HEK293 (cell line): Measurements from ENCODE around the gene AQR.

Experiments used
- CTCF ChIA-PET: fragments of 350-600 bp; formaldehyde crosslinking; extraction: SDS; loops from one replicate; lab custom pipeline; 2021; ENCODE audit warnings: antibody characterized with exemption; lab: Yijun Ruan, JAX
- POLR2A ChIA-PET: fragments of 300-600 bp; formaldehyde crosslinking; extraction: SDS; loops from one replicate; lab custom pipeline; 2020; ENCODE audit warnings: antibody characterized with exemption, inconsistent platforms; lab: Yijun Ruan, JAX
- H3K27ac ChIP-seq: fragments of 200-500 bp; sonication (Bioruptor generic); 2 replicates; pipeline ENCODE4 v1.5.1; 2014; ENCODE audit warnings: low read depth, low read length, control low read depth, inconsistent platforms; ENCODE audit errors: extremely low read depth
- H3K36me3 ChIP-seq, 2 experiments: fragments of 200-500 bp in 1 of 2; sonication (Bioruptor generic) in 1 of 2; 1 replicate in 1 of 2; 2 replicates in 1 of 2; pipeline ENCODE4 v1.5.1; 2014 to 2017; ENCODE audit warnings: inconsistent platforms in 2 of 2, low read length in 2 of 2; ENCODE audit not compliant: control insufficient read depth in 2 of 2, insufficient read depth in 1 of 2
- H3K4me1 ChIP-seq: fragments of 200-500 bp; sonication (Bioruptor generic); 2 replicates; pipeline ENCODE4 v1.5.1; 2014; ENCODE audit warnings: mild to moderate bottlenecking, low read length, inconsistent platforms; ENCODE audit not compliant: control insufficient read depth, insufficient read depth
- H3K4me3 ChIP-seq: 2 replicates; pipeline ENCODE4 v1.5.1; 2011; ENCODE audit warnings: low read depth, mild to moderate bottlenecking, control low read depth, low read length, moderate library complexity
- H3K9me3 ChIP-seq: fragments of 200-500 bp; sonication (Bioruptor generic); 2 replicates; pipeline ENCODE4 v1.5.1; 2014; ENCODE audit warnings: low read depth, low read length, inconsistent platforms; ENCODE audit not compliant: control insufficient read depth, insufficient read depth
- PRDM4 ChIP-seq: fragments of 450-650 bp; formaldehyde crosslinking; IDR thresholded peaks from 2 replicates; pipeline ENCODE4 v1.5.1; 2017; ENCODE audit warnings: missing biosample characterization, missing genetic modification characterization
- RBAK ChIP-seq: fragments of 450-650 bp; formaldehyde crosslinking; IDR thresholded peaks from 2 replicates; pipeline ENCODE4 v1.5.1; 2016; ENCODE audit warnings: missing biosample characterization, missing genetic modification characterization
- REPIN1 ChIP-seq: fragments of 450-650 bp; formaldehyde crosslinking; IDR thresholded peaks from 2 replicates; pipeline ENCODE4 v1.5.1; 2017; ENCODE audit warnings: missing biosample characterization, missing genetic modification characterization, low read depth
- SETDB1 ChIP-seq: IDR thresholded peaks from one replicate; pipeline ENCODE4 v1.6.1; 2017; ENCODE audit warnings: mild to moderate bottlenecking, low read length, moderate library complexity, mixed read lengths; ENCODE audit not compliant: insufficient read length
- ZBTB11 ChIP-seq: fragments of 450-650 bp; formaldehyde crosslinking; conservative IDR thresholded peaks from 2 replicates; pipeline ENCODE4 v1.5.1; 2016; ENCODE audit warnings: low read depth, missing biosample characterization, missing genetic modification characterization
- ZBTB6 ChIP-seq: fragments of 450-650 bp; formaldehyde crosslinking; IDR thresholded peaks from 2 replicates; pipeline ENCODE4 v1.5.1; 2017; ENCODE audit warnings: missing biosample characterization, missing genetic modification characterization
- ZBTB7A ChIP-seq: fragments of 450-650 bp; formaldehyde crosslinking; IDR thresholded peaks from 2 replicates; pipeline ENCODE4 v1.5.1; 2016; ENCODE audit warnings: low read depth, missing biosample characterization, missing genetic modification characterization
- ZNF140 ChIP-seq: fragments of 450-650 bp; formaldehyde crosslinking; IDR thresholded peaks from 2 replicates; pipeline ENCODE4 v1.5.1; 2016; ENCODE audit warnings: missing biosample characterization, missing genetic modification characterization
- ZNF148 ChIP-seq: fragments of 450-650 bp; formaldehyde crosslinking; IDR thresholded peaks from 2 replicates; pipeline ENCODE4 v1.5.0; 2017; ENCODE audit warnings: missing biosample characterization, missing genetic modification characterization, borderline replicate concordance
- ZNF37A ChIP-seq: fragments of 450-650 bp; IDR thresholded peaks from 2 replicates; pipeline ENCODE4 v1.5.1; 2018; ENCODE audit warnings: missing biosample characterization, missing genetic modification characterization
- ZNF48 ChIP-seq: fragments of 450-650 bp; formaldehyde crosslinking; IDR thresholded peaks from 2 replicates; pipeline ENCODE4 v1.5.1; 2016; ENCODE audit warnings: missing biosample characterization, missing genetic modification characterization
- ZNF639 ChIP-seq: fragments of 450-650 bp; formaldehyde crosslinking; IDR thresholded peaks from 2 replicates; pipeline ENCODE4 v1.5.1; 2016; ENCODE audit warnings: missing biosample characterization, missing genetic modification characterization
- ZNF776 ChIP-seq: fragments of 450-650 bp; formaldehyde crosslinking; IDR thresholded peaks from 2 replicates; pipeline ENCODE4 v1.5.0; 2017; ENCODE audit warnings: missing biosample characterization, missing genetic modification characterization, borderline replicate concordance

Gene AQR

GRCh38 chr15:34964277-34964676 is 5.3 kb downstream of the AQR start (continued):
- TF ChIP-seq ZBTB11 (no peak), ZNF639 (tag by site-specific recombination) (no peak), SETDB1 (no peak)

- ChIA-PET POLR2A (interaction anchor here (1.3 kb wide), 1 partner anchor 16 kb away, joined by 3 read pairs; the partner anchor contains the start of gene AQR), CTCF (no interaction called here)
- peaks cover 8 to 18% of the 10 kb centered on the region in 2 experiments for H3K36me3 ChIP-seq
- H3K4me3 ChIP-seq = no peak overlapping the region
- H3K4me1 ChIP-seq = no peaks in the 10 kb centered on the region
- TF ChIP-seq ZNF37A (tag by site-specific recombination) = no peak
- no peak overlapping the region for H3K27ac ChIP-seq
- H3K9me3 ChIP-seq = no peaks in the 10 kb centered on the region
Measured at GRCh38 chr15:34953851-34954250, 15.7 kb downstream of the AQR start.

GRCh38 chr15:34952481-34952880 is 17.1 kb downstream of the AQR start:
- Histone ChIP-seq H3K36me3 (peaks cover 8 to 25% of the 10 kb centered on the region in 2 experiments), H3K9me3 (no peaks in the 10 kb centered on the region), H3K4me3 (no peak overlapping the region), H3K27ac (no peak overlapping the region), H3K4me1 (no peaks in the 10 kb centered on the region)
- POLR2A ChIA-PET = no interaction called here
- TF ChIP-seq ZNF140 (no peak), REPIN1 (no peak), ZNF148 (tag by site-specific recombination) (no peak)
- CTCF ChIA-PET = no interaction called here

- ChIA-PET POLR2A (no interaction called here), CTCF (interaction anchor here (1.2 kb wide), 1 partner anchor 127 kb away, joined by 5 read pairs; no protein-coding TSS in a partner anchor)
- H3K4me3 ChIP-seq = no peak overlapping the region
- H3K27ac ChIP-seq = no peak overlapping the region
- H3K9me3 ChIP-seq = no peaks in the 10 kb centered on the region
- H3K36me3 ChIP-seq = peaks cover 8 to 26% of the 10 kb centered on the region in 2 experiments
- H3K4me1 ChIP-seq = no peaks in the 10 kb centered on the region
- no peak for TF ChIP-seq PRDM4
- TF ChIP-seq ZBTB7A (tag by site-specific recombination) = no peak
- no peak for TF ChIP-seq ZNF148 (tag by site-specific recombination)
- TF ChIP-seq ZNF48 (tag by site-specific recombination) = no peak
- no peak for TF ChIP-seq ZNF776 (tag by site-specific recombination)
- TF ChIP-seq RBAK (tag by site-specific recombination) = no peak
- no peak for TF ChIP-seq ZBTB6
Measured at GRCh38 chr15:34951993-34952392, 17.5 kb downstream of the AQR start.
